HG03520 (cell line): ENCODE measurements around the gene HOXB3.

Source experiments
- ATAC-seq: cut with Tn5 transposase; IDR thresholded peaks from one replicate; pipeline ENCODE4 v1.9.1; 2021; ENCODE audit warnings: mild to moderate bottlenecking, moderate library complexity; ENCODE audit not compliant: unreplicated experiment

The HOXB3 gene

DNA sequence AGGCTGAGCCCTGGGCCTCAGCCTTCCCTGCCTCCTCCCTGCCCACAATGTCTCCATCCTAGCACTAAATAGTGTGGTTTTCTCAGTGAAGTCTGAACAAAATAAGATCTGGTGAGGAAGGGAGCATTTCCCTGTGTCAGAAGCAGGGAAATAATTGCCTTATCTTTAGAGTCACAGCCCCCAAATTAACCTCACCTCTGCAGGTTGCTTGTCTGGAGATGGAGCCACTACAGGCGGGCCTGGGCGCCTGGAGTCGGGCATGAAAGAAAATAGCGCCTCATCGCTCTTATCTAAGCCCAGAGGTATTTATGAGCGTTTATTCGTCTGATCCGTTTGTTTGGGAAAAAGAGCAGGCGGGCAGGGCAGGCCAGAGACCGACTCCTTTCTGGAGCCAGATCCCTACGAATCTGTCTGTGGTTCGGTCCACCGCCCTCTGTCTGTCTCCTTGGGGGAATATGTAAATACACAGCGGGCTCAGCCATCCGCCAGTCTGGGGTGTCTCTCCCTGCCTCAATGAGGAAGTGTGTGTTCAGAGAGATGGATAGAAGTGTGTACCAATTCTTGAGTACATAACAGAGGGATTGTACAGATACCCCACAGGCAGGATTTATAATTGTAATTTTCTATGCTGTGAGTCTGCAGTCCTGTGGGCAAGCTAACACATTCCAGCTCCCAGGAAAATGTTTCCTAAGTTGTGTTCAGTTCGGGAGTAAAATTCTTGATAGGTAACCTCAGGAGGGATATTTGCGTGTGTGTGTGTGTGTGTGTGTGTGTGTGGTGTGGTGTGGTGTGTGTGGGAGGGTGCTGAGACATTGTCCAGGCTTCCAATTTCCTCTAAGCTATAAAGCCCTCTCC, 10.4 kb upstream of the HOXB3 start:
- ATAC-seq: no peak

DNA sequence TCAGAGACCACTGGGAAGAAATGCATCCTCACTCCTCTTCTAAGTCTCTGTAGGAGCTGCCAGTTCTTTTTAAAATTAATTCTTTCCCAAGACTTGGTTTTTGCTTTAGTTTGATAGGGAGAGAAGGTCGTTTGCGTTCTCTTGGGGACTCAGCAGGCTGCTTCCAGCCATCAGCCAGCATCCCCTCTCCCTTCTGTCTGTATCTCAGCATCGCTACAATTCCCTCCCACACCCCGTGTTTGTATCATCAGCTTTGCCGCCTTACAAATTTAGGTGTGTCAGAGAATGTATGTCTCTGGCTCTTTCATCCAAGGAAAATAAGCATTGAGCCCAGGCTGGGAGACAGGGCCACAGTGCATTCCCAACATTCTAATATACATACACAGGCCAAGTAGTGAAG, 9.3 kb upstream of the HOXB3 start:
- no peak for ATAC-seq

DNA sequence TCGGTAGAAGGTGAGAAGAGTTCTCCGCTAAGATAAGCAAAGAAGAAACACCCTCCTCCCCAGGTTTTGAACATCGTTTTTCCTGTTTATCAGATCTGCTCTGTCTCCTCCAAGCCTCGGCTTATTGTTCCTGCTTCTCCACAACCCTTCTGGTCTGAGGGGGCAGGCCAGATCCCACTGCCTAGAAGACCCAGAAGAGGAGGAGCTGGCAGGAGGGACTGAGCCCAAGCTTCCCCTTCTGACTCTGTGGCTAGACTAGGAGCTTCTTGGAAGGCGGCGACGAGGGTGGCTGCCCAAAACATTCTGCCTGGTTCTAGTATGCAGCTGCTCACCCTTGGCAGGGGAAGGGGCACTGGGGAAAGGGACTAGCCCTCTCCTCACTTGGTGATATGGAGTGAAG, 8.7 kb upstream of the HOXB3 start:
- no peak for ATAC-seq

DNA sequence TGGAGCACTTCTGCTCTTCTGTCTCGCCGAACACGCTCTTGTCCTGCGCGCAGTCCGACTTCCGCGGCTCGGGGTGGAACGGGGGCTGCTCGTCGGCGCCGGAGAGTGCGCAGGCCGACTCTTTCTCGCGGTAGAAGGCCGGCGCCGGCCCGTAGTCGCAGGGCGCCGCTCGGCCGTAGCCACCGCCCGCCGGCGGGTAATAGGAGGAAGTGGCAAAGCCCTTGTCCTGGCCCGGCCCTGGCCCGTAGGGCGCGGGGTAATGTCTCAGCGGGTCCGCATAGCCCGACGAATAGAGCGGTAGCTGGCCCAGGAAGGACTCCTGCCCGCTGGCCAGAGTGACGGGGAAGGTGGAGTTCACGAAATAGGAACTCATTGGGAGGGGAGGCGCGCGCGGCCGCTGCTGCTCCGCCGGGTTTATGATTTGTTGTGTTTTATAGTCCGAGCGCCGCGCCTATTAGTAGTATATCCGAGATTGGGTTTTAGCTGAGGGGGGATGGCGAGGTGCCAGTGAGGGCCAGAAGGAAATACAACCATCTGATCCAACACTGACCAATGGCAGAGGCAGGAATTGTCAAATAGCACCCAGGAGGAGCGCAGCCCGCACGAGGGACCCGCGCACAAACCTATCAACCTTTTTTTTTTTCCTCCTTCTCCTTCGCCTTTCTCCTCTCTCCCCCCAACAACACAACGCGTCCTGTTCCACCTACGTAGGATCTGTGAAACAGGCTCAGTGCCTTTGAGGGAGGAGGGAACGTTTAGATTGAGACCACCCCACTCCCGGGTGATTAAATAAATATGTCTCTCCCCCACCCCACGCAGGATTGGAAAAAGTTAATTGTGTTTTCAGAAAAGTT, 8.0 kb upstream of the HOXB3 start:
- no peak for ATAC-seq

DNA sequence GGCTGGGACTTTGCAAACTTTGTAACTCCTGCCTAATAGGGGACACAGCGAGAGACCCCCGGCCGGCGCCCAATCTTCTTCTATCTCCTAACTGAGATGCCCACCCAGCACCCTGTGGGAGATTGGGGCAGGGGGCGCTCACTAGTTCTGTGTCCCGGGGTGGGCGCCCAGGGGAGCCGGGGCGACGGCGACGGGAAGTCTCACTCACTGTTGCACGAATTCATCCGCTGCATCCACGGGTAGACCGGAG, 7.4 kb upstream of the HOXB3 start:
- ATAC-seq: no peak

DNA sequence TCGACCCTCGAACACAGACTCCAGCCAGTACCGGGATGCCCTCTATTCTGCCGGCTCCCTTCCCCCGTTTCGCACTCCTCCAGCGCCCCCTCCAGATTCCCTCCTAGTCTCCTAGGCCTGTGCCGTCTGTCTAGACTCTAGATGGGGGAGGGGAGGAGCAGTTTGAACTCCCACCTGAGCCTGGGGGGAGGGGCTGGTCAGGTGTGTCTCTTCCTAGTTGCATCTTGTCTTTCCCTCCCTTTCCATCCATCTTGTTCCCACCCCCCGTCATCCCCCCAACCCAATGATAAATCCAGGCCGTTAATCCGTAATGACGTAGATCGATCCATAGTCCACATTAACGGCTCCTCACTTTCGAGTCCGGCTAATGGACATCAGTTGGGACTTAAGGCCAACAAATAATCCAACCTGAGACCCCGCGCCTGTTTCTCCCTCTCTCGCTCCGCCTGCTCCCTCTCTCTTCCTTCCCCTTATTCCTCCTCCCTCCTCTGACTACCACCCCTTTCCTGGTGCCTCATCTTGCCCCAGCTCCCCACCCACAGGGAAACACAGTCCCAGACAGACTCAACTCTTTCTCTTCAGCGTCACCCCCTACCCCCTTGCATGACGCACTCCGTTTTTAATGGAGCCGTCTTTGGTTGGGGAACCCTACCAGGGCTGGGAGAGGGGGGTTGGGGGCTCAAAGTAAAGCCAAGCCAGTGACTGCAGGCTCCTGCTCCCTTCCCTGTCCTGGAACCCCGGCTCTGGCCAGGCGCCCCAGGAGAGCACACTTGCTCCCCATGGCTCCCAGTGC, 6.9 kb upstream of the HOXB3 start:
- ATAC-seq: no peak

DNA sequence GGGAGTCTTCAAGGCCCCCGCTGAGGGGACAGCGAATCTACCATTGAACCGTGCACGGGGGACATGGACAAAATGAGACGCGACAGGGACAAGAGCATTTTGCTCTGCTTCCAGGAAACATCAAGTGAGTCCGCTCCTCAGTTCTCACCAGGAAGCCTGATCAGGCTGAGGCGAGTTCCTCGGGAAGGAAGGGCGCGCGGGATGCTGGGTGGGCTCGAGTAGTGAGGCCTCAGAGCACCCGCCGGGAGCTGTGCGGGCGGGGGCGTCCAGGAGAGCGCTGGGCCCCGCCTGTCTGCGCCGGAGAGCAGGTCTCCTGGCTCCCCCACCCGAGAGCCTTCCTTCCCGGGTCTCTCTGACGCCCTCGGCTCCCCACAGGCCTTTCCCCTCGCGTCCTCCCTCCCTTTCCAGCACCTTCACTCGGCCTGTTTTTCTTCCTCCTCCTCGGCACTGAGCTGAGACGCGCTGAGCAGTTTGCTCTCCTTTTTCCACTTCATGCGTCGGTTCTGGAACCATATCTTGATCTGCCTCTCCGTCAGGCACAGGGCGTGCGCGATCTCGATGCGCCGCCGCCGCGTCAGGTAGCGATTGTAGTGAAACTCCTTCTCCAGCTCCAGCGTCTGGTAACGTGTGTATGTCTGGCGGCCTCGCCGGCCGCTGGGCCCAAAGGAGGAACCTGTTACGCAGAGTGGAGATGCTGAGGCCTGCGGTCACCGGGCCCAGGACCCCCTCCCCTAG, 6.1 kb upstream of the HOXB3 start:
- no peak for ATAC-seq

DNA sequence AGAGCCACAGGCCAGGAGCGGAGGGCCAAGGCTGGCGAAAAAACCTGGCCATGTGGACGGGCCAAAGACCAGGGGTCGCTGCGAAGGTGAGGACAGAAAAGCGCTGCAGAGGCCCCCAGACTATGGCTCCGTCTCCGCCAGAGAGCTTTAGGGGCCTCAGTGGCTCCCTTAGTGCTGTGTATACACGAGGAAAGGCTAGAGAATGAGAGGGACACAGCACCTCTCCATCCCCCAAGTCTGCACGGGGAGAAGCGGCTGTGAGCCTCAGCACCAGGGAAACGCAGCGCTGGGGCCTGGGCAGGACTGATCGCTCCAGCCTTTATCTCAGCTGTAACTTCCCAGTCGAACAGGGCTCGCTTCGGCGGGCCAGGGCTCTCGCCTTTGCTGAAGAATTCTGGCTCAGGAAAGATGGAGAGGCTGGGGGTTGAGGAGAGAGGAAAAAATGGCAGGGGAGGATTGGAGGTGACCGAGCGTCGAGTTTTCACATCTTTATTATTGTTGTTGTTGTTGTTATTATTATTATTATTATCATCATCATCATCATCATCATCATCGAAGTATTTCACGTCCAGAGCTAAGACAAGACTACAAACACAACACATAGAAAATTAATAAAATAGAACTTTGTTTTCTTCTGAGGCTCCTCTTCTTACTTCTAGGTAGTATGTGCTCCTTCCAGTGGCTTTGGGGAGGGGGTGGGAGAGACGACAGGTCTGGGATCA, 5.4 kb upstream of the HOXB3 start:
- ATAC-seq: no peak

DNA sequence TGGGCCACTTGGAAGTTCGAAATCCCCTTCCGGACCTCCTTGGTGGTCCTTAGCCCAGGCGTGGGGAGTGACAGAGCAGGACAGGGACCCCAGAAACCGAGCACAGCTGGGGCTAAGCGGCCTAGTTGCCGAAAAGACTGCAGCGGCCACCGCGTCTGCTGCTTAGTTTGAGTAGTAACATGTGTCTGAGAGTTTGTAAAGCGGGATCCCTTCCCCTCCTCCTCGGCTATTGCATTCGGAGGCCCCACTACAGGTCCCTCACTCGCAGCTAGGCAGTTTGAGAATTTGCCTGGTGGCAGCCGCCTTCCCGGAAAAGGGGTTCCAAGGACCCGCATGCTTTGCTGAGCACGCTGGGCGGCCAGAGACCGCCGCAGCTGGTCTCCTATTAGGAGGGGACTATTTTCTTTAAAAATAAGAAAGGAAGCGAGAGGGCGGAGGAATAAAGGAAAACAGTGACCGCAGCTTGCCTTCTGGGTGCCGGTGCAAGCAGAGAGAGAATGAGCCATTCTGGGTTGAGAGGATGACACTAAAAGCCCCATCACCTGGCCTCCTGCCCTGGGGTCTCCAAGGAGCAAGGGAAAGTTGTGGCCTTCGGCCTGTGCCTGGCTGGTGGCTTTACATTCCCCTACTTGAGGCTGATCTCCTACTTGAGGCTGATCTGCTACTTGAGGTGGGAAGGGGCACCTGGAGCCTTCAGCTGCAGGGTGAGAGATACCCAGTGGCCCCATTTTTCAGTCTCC, 4.7 kb upstream of the HOXB3 start:
- no peak for ATAC-seq

DNA sequence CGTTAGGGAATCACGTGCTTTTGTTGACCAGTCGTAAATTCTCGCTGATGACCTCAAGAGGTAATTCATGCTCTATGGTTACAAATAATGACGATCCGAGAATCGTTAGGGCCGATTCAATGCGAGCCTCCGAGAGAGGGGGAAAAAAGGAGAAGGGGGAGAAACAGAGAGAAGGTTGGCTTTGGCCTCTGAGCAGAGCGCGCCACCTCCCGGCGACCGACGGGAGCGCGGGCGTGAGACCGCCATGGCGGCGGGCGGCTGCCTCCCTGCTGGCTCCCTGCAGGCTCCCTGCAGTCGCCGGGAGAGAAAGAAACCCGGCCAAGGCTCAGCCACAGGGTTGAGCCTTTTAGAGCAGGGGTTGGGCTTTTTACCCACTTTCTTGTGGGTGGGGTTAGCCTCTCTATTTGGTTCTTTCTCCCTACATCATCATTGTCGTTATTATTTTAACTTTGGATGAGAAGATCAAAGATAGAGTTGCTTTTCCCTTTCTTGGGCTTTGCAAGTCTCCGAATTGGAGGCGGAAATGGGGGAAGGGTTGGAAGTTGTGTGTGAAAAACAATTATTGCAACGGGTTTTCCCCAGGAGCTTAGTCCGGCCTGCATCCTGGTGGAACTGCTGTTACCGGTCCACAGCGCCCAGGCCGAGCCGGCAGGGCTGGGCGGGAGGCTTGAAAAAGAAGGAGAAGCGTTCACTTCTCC, 3.9 kb upstream of the HOXB3 start:
- ATAC-seq: no peak

DNA sequence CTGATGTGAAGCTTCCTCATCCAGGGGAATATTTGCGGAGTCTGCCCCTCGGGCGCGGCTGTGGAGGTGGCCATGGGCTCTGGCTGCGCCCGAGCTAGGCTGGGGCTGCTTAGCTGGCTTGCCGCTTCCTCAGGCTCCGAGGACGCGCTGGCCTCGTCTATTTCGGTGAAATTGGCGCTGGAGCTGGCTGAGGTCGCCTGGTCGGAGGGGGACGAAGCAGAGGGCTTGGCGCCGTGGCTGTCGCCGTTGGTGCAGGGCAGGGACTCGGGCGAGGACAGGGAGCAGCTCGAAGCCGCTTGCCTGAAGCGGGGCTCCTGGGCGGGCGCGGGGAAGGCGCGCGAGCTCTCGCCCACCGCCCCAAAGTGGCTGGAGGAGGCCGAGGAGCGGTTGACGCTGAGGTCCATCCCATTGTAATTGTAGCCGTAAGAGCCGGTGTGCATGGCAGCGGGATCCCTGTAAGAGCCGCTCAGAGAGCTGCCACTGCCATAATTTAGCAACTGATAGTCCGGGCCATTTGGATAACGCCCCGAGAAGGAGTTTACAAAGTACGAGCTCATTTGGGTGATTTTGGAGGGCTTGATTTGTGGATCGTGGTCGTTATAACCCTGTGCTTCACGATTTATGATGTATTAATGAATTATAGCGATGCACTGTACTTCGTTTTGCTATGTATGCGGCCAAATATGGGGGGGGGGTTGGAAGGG, 3.2 kb upstream of the HOXB3 start, which contains the start of gene HOXB5:
TSS of gene HOXB5 (minus strand) at position 654 of the 704 bp plus-strand sequence. CDS start at position 557, 97 bp downstream.
- no peak for ATAC-seq

DNA sequence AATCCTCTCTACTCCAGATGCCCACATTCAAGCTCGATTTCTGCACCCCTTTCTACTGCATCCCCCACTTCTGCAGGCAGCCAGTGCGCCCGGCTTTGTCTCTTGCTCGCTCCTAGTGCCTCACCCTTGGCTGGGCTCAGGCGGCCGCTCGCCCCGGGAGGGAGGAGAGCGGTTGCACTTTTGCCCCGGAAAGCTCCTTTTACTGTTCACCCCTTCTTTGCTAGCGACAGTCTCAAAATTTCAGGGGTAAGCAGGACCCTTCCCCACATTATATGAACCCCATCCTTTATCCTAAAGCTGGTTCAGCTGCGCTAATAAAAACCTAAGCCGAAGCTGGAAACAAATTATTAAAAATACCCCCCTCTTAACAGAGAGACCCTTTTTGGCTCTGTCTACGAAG, 2.5 kb upstream of the HOXB3 start:
- ATAC-seq: no peak

DNA sequence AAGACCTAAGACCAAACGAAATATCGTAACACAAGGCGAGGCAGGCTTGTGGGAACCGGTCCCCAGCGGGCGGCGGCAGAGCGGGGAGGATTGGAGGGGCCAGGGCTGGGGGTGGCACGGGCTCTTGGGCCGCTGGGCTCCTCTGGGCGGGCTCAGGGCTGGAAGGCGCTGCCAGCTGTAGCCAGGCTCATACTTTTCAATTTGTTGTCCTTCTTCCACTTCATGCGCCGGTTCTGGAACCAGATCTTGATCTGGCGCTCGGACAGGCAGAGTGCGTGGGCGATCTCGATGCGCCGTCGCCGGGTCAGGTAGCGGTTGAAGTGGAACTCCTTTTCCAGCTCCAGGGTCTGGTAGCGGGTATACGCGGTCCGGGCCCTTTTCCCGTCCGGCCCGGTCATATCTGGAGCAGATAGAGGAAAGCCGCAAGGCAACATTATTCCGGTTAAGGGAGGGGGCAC, 2.0 kb upstream of the HOXB3 start:
- no peak for ATAC-seq

DNA sequence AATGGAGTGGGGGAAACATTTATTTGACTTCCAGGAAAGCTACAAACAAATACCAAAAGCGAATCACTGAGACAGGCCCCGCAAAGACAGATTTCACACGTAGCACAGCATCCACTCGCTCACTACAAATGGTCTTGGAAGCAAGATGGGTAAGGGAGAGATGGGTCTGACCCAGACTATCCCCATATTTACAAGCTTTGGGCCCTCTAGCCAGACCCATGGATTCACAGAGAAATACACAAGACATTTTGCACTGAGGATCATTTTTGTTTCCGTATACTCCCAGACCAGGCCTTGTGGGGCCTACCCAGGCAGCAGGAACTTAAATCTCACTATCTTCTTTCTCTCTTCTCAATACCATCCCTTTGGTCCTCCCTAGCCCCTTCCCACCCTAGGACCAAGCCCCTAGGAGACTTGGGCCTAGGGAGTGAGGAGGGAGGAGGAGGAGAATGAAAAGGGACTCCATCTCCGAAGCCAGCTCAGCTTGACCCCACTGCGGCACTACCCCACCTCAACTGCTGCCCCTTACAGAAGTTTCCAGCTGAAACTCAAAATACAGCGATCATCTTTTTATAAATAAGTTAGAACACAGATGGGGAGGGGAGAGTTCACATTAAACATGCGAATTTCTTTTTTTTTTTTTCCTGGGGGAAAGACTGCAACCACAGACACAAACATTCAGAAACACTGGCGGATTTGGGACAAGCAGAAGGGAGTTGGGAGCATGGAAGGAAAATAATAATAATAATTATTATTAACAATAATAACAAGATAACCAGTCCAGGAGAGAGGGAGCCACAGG, 1.4 kb upstream of the HOXB3 start:
- ATAC-seq: no peak

DNA sequence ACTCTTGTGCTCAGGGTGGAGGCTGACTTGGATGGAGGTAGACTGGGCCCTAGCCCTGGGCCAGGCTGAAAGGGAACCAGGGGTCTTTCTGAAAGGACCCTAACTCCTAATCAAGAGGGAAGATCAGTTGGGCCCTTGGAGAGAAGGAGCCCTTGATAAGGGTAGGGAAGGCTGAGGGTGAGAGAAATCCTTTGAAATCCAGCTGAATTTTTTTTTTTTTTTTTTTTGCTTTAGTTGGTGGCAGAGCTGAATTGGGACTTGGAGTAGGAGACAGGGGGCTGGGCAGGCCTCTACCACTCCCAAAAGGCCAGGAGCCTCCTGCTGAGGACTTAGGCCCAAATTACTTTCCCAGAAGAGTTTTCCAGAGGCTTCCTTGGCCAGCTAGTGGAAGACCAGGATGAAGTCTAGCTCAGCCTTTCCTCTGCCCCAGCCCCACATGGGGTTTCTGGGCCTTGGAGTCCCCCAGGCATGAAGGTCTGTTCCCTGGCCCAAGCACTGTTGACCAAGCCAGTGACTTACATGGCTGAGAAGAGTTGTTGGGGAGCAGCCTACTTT, 643 bp upstream of the HOXB3 start:
- ATAC-seq: no peak

DNA sequence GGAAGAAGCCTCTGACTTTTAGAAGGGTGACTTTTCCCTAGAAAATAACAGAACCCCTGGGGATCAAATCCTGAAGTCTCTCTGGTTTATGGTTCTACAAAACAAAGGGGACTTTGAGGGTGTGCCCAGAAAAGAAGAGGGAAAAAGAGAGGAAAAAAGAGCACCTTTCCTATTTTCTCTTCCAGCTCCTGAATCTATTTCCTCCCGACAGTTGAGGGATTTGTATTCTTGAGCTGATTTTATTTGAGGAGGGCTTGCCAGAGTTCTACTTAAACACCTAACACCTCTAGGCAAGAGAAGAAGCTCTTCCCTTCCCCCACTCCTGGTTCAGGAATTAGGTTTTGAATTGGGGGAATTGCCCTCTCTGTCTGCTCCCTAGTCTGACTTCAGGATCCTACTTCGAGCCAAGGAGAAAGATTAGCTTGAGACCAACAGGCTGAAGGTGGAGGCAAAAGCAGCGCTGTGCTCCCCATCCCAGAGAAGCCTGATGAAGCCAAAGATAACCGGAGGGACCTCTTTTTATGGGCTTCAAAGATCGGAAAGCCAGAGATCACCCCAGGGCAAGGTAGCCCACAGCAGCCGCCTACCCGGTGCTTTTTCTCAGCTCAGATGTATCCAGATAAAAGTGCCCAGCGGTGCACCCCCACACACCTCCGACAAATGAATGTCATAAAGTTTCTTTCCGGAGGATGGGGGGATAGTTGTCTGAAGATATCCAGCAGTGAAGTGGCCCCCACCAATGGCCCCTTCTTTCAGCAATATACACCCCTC, 796 bp downstream of the HOXB3 start:
- ATAC-seq: no peak
